ENCODE data around the gene MEGF11.

DNA sequence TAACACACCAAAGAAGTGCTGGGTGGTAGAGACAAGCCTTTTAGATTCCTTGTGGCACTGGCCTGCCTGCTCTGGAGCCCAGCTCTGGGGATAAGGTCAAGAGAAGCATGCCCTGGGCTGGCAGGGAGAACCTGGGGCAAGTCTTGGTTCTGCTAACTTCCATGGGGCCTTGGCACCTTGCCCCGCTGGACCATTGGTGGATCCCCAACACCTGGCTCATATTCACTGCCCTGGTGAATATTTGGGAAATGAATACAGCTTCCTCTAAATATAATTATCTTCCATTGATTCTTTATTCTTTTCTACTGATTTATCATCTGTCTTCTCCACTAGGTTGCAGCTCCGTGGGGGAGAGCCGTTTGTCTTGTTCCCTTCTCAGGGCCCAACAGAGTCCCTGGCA is 294.7 kb downstream of the MEGF11 start:
- TF ChIP-seq, protein P1, sequence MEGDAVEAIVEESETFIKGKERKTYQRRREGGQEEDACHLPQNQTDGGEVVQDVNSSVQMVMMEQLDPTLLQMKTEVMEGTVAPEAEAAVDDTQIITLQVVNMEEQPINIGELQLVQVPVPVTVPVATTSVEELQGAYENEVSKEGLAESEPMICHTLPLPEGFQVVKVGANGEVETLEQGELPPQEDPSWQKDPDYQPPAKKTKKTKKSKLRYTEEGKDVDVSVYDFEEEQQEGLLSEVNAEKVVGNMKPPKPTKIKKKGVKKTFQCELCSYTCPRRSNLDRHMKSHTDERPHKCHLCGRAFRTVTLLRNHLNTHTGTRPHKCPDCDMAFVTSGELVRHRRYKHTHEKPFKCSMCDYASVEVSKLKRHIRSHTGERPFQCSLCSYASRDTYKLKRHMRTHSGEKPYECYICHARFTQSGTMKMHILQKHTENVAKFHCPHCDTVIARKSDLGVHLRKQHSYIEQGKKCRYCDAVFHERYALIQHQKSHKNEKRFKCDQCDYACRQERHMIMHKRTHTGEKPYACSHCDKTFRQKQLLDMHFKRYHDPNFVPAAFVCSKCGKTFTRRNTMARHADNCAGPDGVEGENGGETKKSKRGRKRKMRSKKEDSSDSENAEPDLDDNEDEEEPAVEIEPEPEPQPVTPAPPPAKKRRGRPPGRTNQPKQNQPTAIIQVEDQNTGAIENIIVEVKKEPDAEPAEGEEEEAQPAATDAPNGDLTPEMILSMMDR (IDR thresholded peaks at IDR 0.05), result no peak
- no peak for TF ChIP-seq POLR2A (IDR thresholded peaks at IDR 0.05)
